Lower leg skin (tissue), 4 donors: ENCODE results near the gene ZNF146. TPM values are rescaled to one million over a fixed set of nuclear protein-coding genes. Genes with fewer than 3 reads are reported as not detected.
"Not testable (repeated sequence)": the region's sequence is repeated elsewhere in the genome, so short reads cannot be mapped to it uniquely, and the experiment has no call there.

Experiments
- DNase-seq, 2 donors: peaks; one replicate each; pipeline ENCODE4 v3.0.0-alpha.2; 2019; ENCODE audit warnings: low spot score in 2 of 2
- H3K4me3 ChIP-seq: fragments of 200-600 bp; sonication (generic); 2 replicates; pipeline ENCODE4 v1.5.1; 2017; ENCODE audit warnings: mild to moderate bottlenecking, low read depth; ENCODE audit not compliant: poor library complexity, severe bottlenecking
- POLR2A ChIP-seq, 2 donors: fragments of 450-650 bp; IDR thresholded peaks; one replicate each; pipeline ENCODE4 v1.6.1; 2016 to 2017; ENCODE audit warnings: antibody characterized with exemption in 2 of 2, mild to moderate bottlenecking in 1 of 2, moderate library complexity in 1 of 2
- WGBS, 2 donors: methylation state at CpG; one replicate each; pipeline ENCODE4 v1.1.5; 2018; 5-methylcytosine and 5-hydroxymethylcytosine counted together
- intact Hi-C: fragments of 100-400 bp; cut with DNase I; formaldehyde crosslinking; loops from one replicate; pipeline ENCODE4 v1.15.0; 2023; ENCODE audit warnings: low total_unique reads
- total RNA-seq, 4 donors: library from RNA; depleted of rRNA; stranded (reverse); fragments of >200 nt; gene quantifications; one replicate each; pipeline ENCODE4 v1.1.0, GENCODE V29; 2016
- TF ChIP-seq, protein P1 (sequence below), 3 donors: fragments of 450-650 bp; IDR thresholded peaks; one replicate each; pipeline ENCODE4 v1.5.1; 2016; ENCODE audit warnings: antibody characterized with exemption in 3 of 3, mild to moderate bottlenecking in 3 of 3, moderate library complexity in 2 of 3

The ZNF146 gene
- total RNA-seq: 10 to 100 TPM; 55.8 to 78.6 (median 66.5) TPM

GRCh38 chr19:36214386-36215275 lies at the start of gene ZNF146, which contains the start of gene ZNF565:
Gene ZNF146 (plus strand): TSS chr19:36215106. CDS start chr19:36236441, 21,335 bp downstream.
Gene ZNF565 (minus strand): TSS chr19:36214665. CDS start chr19:36201985, 12,680 bp downstream.
- peak; percentile 97 to 99 for DNase-seq
- peak in 1 of 2 donors; percentile 72 for TF ChIP-seq POLR2A (IDR thresholded peaks at IDR 0.05)
- TF ChIP-seq, protein P1, sequence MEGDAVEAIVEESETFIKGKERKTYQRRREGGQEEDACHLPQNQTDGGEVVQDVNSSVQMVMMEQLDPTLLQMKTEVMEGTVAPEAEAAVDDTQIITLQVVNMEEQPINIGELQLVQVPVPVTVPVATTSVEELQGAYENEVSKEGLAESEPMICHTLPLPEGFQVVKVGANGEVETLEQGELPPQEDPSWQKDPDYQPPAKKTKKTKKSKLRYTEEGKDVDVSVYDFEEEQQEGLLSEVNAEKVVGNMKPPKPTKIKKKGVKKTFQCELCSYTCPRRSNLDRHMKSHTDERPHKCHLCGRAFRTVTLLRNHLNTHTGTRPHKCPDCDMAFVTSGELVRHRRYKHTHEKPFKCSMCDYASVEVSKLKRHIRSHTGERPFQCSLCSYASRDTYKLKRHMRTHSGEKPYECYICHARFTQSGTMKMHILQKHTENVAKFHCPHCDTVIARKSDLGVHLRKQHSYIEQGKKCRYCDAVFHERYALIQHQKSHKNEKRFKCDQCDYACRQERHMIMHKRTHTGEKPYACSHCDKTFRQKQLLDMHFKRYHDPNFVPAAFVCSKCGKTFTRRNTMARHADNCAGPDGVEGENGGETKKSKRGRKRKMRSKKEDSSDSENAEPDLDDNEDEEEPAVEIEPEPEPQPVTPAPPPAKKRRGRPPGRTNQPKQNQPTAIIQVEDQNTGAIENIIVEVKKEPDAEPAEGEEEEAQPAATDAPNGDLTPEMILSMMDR (IDR thresholded peaks at IDR 0.05): no peak
- H3K4me3 ChIP-seq: peak within 1 kb of the TSS; percentile 78
- 0 to 1% methylated on average over 48 to 66 of the region's 73 CpGs for WGBS, 2 donors
- intact Hi-C loops: no loop called here

DNA sequence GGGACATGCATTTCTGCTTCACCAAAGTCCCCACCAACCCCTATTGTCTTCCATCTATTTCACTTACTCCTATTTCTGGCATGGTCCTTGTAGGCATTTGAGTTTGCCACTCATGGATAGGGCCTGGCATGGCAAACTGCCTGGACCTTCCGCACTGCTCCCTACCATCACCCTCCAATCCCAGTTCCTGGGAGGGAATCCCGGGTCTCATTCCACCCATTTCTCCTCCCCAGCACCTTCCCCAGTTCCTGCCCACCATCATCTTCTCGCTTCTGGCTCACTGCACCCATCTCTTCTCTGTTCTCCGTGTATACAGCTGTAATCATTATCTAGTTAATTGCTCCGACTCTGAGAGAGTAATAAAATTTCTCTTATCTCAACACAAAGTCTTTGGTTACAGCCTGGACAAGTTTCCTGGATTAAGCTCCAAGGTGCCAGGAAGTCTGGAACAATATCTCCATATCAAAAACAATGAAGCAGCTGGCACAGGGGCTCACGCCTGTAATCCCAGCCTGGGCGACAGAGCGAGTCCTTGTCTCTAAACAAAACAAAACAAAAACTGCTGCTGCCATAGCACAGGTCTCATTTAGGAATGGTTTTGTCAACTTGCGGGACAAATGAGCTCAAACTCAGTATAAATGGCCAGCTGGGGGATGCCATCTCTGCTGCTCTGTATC lies 45.7 kb upstream of the ZNF146 start:
- intact Hi-C loops: loop anchor here (5.0 kb wide), 1 partner anchor 47 kb away; no protein-coding TSS in a partner anchor
- TF ChIP-seq, protein P1 (IDR thresholded peaks at IDR 0.05): no peak
- TF ChIP-seq POLR2A (IDR thresholded peaks at IDR 0.05): no peak
- no peak for DNase-seq
- 33 to 38% methylated on average over 9 of the region's 9 CpGs for WGBS, 2 donors
- no peak overlapping the region for H3K4me3 ChIP-seq

DNA sequence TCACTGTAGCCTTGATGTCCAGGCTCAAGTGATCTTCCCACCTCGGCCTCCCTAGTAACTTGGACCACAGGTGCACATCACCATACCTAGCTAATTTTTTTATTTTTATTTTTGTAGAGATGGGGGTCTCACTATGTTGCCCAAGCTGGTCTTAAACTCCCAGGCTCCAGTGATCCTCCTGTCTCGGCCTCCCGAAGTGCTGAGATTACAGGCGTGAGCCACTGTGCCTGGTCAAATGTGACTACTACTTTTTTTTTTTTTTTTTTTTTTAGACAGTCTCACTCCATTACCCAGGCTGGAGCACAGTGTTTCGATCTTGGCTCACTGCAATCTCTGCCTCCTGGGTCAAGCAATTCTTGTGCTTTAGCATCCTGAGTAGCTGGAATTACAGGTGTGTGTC lies 42.1 kb upstream of the ZNF146 start:
- no peak overlapping the region for H3K4me3 ChIP-seq
- DNase-seq: no peak
- intact Hi-C loops: no loop called here
- TF ChIP-seq, protein P1 (IDR thresholded peaks at IDR 0.05): no peak
- WGBS, 2 donors: 94 to 95% methylated on average over 5 of the region's 5 CpGs

- 81 to 87% methylated on average over 8 of the region's 8 CpGs for WGBS, 2 donors
- DNase-seq, H3K4me3 ChIP-seq, intact Hi-C loops: not testable (repeated sequence)
These were observed 41.1 kb upstream of the ZNF146 start for GRCh38 chr19:36173846-36174245.

DNA sequence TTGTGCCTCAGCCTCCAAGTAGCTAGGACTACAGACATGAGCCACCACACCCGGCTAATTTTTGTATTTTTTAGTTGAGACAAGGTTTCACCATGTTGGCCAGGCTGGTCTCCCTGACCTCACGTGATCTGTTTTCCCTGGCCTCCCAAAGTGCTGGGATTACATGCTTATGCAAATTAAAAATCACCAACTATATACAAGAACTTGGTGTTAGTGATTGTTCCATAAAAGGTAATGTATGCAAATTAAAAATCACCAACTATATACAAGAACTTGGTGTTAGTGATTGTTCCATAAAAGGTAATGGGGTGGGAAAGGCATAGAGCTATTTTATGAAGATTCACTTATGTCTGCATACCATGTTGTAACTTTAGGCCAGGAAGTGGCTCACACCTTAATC lies 35.8 kb upstream of the ZNF146 start:
- 37 to 56% methylated on average over 2 of the region's 2 CpGs for WGBS, 2 donors
- H3K4me3 ChIP-seq, intact Hi-C loops, DNase-seq: not testable (repeated sequence)

GRCh38 chr19:36182612-36183244 lies 32.2 kb upstream of the ZNF146 start:
- H3K4me3 ChIP-seq: no peak overlapping the region
- no peak for TF ChIP-seq POLR2A (IDR thresholded peaks at IDR 0.05)
- TF ChIP-seq, protein P1 (IDR thresholded peaks at IDR 0.05): no peak
- intact Hi-C loops: no loop called here
- no peak for DNase-seq
- 81% methylated on average over 17 of the region's 17 CpGs for WGBS, 2 donors
